ENCODE results near the gene THRAP3. TPM values are rescaled to one million over a fixed set of nuclear protein-coding genes. Genes with fewer than 3 reads are reported as not detected.

The THRAP3 gene
- total and polyA plus RNA-seq, 2 donors (not counting 3 experiments of a cell fraction or from before 2014, with no cell fraction given), result 38.0 to 144 TPM

GRCh38 chr1:36304970-36305914, 81.0 kb downstream of the THRAP3 start:
- Histone ChIP-seq H3K4me3 (replicated peaks in 1 of 3; ENCODE audit: insufficient read depth in 1 of 3, low read depth in 1 of 3, low read length in 3 of 3) (no peak overlapping the region), H3K9me1 (replicated peaks; ENCODE audit: control insufficient read depth, extremely low read depth, insufficient read depth, low read length) (no peaks in the 10 kb centered on the region), H3K9ac (replicated peaks; ENCODE audit: extremely low read depth, insufficient read depth, low read length) (no peak overlapping the region), H3K4me1 (ENCODE audit: control insufficient read depth, extremely low read depth, insufficient read depth, low read length) (peaks cover 22% of the 10 kb centered on the region), H3K4me2 (ENCODE audit: insufficient read depth, low read length) (no peak overlapping the region), H4K20me1 (replicated peaks; ENCODE audit: control insufficient read depth, extremely low read depth, insufficient read depth, low read length) (no peaks in the 10 kb centered on the region), H3K79me2 (ENCODE audit: control insufficient read depth, insufficient read depth, low read length) (peaks cover 11% of the 10 kb centered on the region), H2AFZ (ENCODE audit: low read depth, low read length) (no peak overlapping the region), H3K27ac (ENCODE audit: insufficient read depth, low read depth, low read length) (no peak overlapping the region), H3K9me3 (replicated peaks; ENCODE audit: control insufficient read depth, insufficient read depth, low read length) (no peaks in the 10 kb centered on the region), H3K27me3 (ENCODE audit: control insufficient read depth in 2 of 2, insufficient read depth in 2 of 2, low read length in 2 of 2) (no peaks in the 10 kb centered on the region), H3K36me3 (ENCODE audit: control insufficient read depth in 2 of 2, extremely low read depth in 1 of 2, insufficient read depth in 2 of 2, low read length in 2 of 2) (peaks cover 26 to 31% of the 10 kb centered on the region in 2 experiments)
- ChIA-PET POLR2A (no interaction called here), CTCF (interaction anchor here (1.2 to 2.3 kb wide), 2 partner anchors 16 to 45 kb away, joined by 3 to 6 read pairs; no protein-coding TSS in a partner anchor)
- dilution Hi-C loops (cut with MboI; ENCODE audit: extremely low pct_ligation_motif_present, low sequenced_read_pairs) (no loop called here), intact Hi-C loops (cut with micrococcal nuclease) (loop anchor here (5.0 kb wide), 1 partner anchor 158 kb away; the partner anchor contains the start of gene TRAPPC3)
- no peak for TF ChIP-seq POLR2A (IDR thresholded peaks at IDR 0.05; ENCODE audit: low read depth, low read length)
- TF ChIP-seq FOS (IDR thresholded peaks at IDR 0.05; ENCODE audit: borderline replicate concordance, insufficient read depth, low read length), result no peak
- TF ChIP-seq GATA2 (IDR thresholded peaks at IDR 0.05; ENCODE audit: insufficient read depth, insufficient read length, low read depth, low read length), result no peak
- TF ChIP-seq EZH2 (IDR thresholded peaks at IDR 0.05; ENCODE audit: borderline replicate concordance, low read depth, low read length, severe bottlenecking), result no peak
- no peak for TF ChIP-seq MAX (IDR thresholded peaks at IDR 0.05; ENCODE audit: insufficient read depth, insufficient read length)
- TF ChIP-seq JUN (IDR thresholded peaks at IDR 0.05; ENCODE audit: borderline replicate concordance, insufficient read depth, insufficient read length, low read depth), result no peak
- TF ChIP-seq MYC (IDR thresholded peaks at IDR 0.05; ENCODE audit: low read depth, low read length), result no peak
- TF ChIP-seq POLR2AphosphoS5 (IDR thresholded peaks at IDR 0.05; ENCODE audit: insufficient read depth, low read depth, low read length), result no peak
- FAIRE-seq (no peak), DNase-seq (ENCODE audit: low read depth, low spot score) (no peak)
- no TSS peak for BruUV-seq (replicated peaks)
